Activated CD4-positive, alpha-beta memory T cell treated with anti-CD3 and anti-CD28 coated beads, Interleukin-2, amount 10 ng/mL, durations not matched to agents 7 days and 5 days (primary cell): ENCODE results near the gene DPH2. TPM values are rescaled to one million over a fixed set of nuclear protein-coding genes. Genes with fewer than 3 reads are reported as not detected.

ENCODE experiments used
- CTCF ChIA-PET: fragments of 350-600 bp; sonication (Branson Sonifier 250); formaldehyde crosslinking; loops from one replicate; lab custom pipeline; 2021; ENCODE audit warnings: antibody characterized with exemption, inconsistent platforms; lab: Charles Lee
- POLR2A ChIA-PET: fragments of 350-600 bp; sonication (Branson Sonifier 250); formaldehyde crosslinking; loops from one replicate; lab custom pipeline; 2021; ENCODE audit warnings: antibody characterized with exemption; lab: Charles Lee
- DNase-seq: peaks from one replicate; pipeline ENCODE4 v3.0.0-alpha.2; 2020
- H3K27ac Mint-ChIP-seq: one replicate; pipeline ENCODE4 v1.8.0; 2021; ENCODE audit warnings: mild to moderate bottlenecking, mixed read lengths
- H3K27me3 Mint-ChIP-seq: one replicate; pipeline ENCODE4 v1.8.0; 2021; ENCODE audit warnings: mixed read lengths
- H3K36me3 Mint-ChIP-seq: one replicate; pipeline ENCODE4 v1.8.0; 2021; ENCODE audit warnings: low read depth, mixed read lengths
- H3K4me1 Mint-ChIP-seq: one replicate; pipeline ENCODE4 v1.8.0; 2021; ENCODE audit warnings: mixed read lengths
- H3K4me3 Mint-ChIP-seq: one replicate; pipeline ENCODE4 v1.8.0; 2021; ENCODE audit warnings: mild to moderate bottlenecking, mixed read lengths
- H3K9me3 Mint-ChIP-seq: one replicate; pipeline ENCODE4 v1.8.0; 2021; ENCODE audit warnings: mixed read lengths
- total RNA-seq, 2 experiments: library from RNA; stranded (reverse); gene quantifications; one replicate each; pipeline ENCODE4 v1.2.3, GENCODE V29; 2021

Gene DPH2
- total RNA-seq, 2 experiments from 2014 or later, result 18.0 to 19.2 TPM

- POLR2A ChIA-PET, result interaction anchor here (1.1 to 2.3 kb wide), 2 partner anchors 11 to 12 kb away, joined by 3 to 7 read pairs; partner anchors contain the start of genes DPH2 and IPO13
- Mint-ChIP-seq H3K4me3 (no peak overlapping the region), H3K36me3 (peaks cover 10% of the 10 kb centered on the region), H3K27me3 (no peaks in the 10 kb centered on the region), H3K4me1 (peaks cover 3% of the 10 kb centered on the region), H3K27ac (no peak overlapping the region), H3K9me3 (no peaks in the 10 kb centered on the region)
- CTCF ChIA-PET, result interaction anchor here (1.4 kb wide), 1 partner anchor 17 kb away, joined by 4 read pairs; the partner anchor contains the start of gene ATP6V0B
- no peak for DNase-seq
These were observed 11.2 kb upstream of the DPH2 start for GRCh38 chr1:43958351-43959255.

GRCh38 chr1:43960798-43961197 lies 9.0 kb upstream of the DPH2 start:
- DNase-seq, result no peak
- H3K27ac Mint-ChIP-seq, result no peak overlapping the region
- H3K27me3 Mint-ChIP-seq, result no peaks in the 10 kb centered on the region
- H3K4me3 Mint-ChIP-seq, result no peak overlapping the region
- ChIA-PET POLR2A (no interaction called here), CTCF (no interaction called here)
- peaks cover 3% of the 10 kb centered on the region for H3K4me1 Mint-ChIP-seq
- H3K9me3 Mint-ChIP-seq, result no peaks in the 10 kb centered on the region
- H3K36me3 Mint-ChIP-seq, result peaks cover 10% of the 10 kb centered on the region

- H3K36me3 Mint-ChIP-seq, result peaks cover 10% of the 10 kb centered on the region
- CTCF ChIA-PET, result no interaction called here
- H3K9me3 Mint-ChIP-seq, result no peaks in the 10 kb centered on the region
- POLR2A ChIA-PET, result no interaction called here
- H3K4me3 Mint-ChIP-seq, result no peak overlapping the region
- no peak overlapping the region for H3K27ac Mint-ChIP-seq
- DNase-seq, result no peak
- peaks cover 3% of the 10 kb centered on the region for H3K4me1 Mint-ChIP-seq
- no peaks in the 10 kb centered on the region for H3K27me3 Mint-ChIP-seq
These were observed 8.1 kb upstream of the DPH2 start for GRCh38 chr1:43961692-43962091.

- H3K36me3 Mint-ChIP-seq, result peaks cover 8% of the 10 kb centered on the region
- peaks cover 3% of the 10 kb centered on the region for H3K4me1 Mint-ChIP-seq
- no peak overlapping the region for H3K4me3 Mint-ChIP-seq
- no peaks in the 10 kb centered on the region for H3K27me3 Mint-ChIP-seq
- ChIA-PET CTCF (no interaction called here), POLR2A (no interaction called here)
- H3K27ac Mint-ChIP-seq, result no peak overlapping the region
- H3K9me3 Mint-ChIP-seq, result no peaks in the 10 kb centered on the region
- DNase-seq, result no peak
These were observed 7.5 kb upstream of the DPH2 start for GRCh38 chr1:43962324-43962723.

- H3K36me3 Mint-ChIP-seq, result peaks cover 6% of the 10 kb centered on the region
- no peak for DNase-seq
- H3K27ac Mint-ChIP-seq, result no peak overlapping the region
- no peaks in the 10 kb centered on the region for H3K27me3 Mint-ChIP-seq
- no peaks in the 10 kb centered on the region for H3K9me3 Mint-ChIP-seq
- H3K4me1 Mint-ChIP-seq, result peaks cover 3% of the 10 kb centered on the region
- no peak overlapping the region for H3K4me3 Mint-ChIP-seq
- ChIA-PET CTCF (no interaction called here), POLR2A (no interaction called here)
These were observed 6.8 kb upstream of the DPH2 start for GRCh38 chr1:43963006-43963405.

GRCh38 chr1:43963890-43964289 lies 5.9 kb upstream of the DPH2 start:
- Mint-ChIP-seq H3K36me3 (peaks cover 6% of the 10 kb centered on the region), H3K4me1 (peaks cover 6% of the 10 kb centered on the region), H3K9me3 (no peaks in the 10 kb centered on the region), H3K27ac (no peak overlapping the region), H3K27me3 (no peaks in the 10 kb centered on the region), H3K4me3 (no peak overlapping the region)
- no peak for DNase-seq
- ChIA-PET POLR2A (interaction anchor here (1.1 kb wide), 1 partner anchor 11 kb away, joined by 3 read pairs; the partner anchor contains the start of gene ATP6V0B), CTCF (interaction anchor here (0.6 to 1.2 kb wide), 2 partner anchors 31 to 40 kb away, joined by 3 read pairs; no protein-coding TSS in a partner anchor)

DNA sequence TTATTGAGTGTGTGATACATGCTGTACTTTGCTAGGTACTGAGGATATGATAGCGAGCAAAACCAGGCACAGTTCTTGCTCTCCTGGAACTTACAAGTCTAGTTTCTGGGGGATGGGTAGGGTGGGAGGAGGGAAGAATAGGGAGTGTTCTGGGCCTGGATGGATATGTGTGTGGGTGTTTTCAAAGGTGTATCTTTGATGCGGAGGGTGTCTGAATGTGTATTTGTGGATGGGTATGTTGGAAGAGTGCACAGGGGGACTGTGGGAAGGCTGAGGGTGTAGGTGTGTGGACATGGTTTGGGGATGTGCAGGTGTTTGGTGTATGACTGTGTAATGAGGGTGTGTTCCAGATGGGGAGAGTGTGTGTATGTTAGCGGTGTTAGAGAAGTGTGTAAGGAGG lies 4.5 kb upstream of the DPH2 start:
- Mint-ChIP-seq H3K9me3 (no peaks in the 10 kb centered on the region), H3K36me3 (peaks cover 6% of the 10 kb centered on the region), H3K4me3 (no peak overlapping the region), H3K27ac (no peak overlapping the region), H3K4me1 (peaks cover 19% of the 10 kb centered on the region), H3K27me3 (no peaks in the 10 kb centered on the region)
- DNase-seq, result no peak
- ChIA-PET CTCF (no interaction called here), POLR2A (no interaction called here)

DNA sequence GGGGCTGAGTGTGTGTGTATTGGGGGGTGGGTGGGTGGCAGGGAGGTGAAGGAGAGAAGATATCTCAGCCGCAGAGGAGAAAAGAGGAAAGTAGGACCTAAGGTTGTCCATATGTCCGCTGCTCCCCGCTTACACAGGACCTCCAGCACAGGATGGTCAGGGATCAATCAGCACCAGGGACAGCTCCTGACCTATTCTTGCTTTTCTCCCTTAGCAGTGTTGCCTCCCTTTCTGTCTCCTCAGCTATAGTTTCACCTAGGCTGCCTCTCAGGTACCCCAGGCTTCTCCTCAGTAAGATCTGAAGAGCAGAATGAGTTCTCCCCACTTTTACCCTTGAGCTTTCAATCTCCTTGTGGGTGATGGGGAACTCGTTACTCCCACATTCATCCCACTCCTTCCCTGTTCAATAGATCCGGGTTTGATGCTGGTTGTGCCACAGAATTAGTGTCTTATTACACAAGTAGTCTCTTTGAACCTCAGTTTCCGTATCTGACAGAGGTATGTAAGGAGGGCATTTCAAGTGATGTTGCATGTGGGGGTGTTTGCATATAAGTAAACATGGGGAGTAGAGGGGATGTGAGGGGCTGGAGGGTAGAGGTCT lies 1.4 kb upstream of the DPH2 start:
- DNase-seq, result peak; percentile 44
- ChIA-PET POLR2A (interaction anchor here (2.4 kb wide), 1 partner anchor 22 kb away, joined by 11 read pairs; the partner anchor contains the start of gene IPO13), CTCF (interaction anchor here (1.0 kb wide), 1 partner anchor 34 kb away, joined by 4 read pairs; no protein-coding TSS in a partner anchor)
- Mint-ChIP-seq H3K4me3 (no peak overlapping the region), H3K27ac (no peak overlapping the region), H3K36me3 (peaks cover 6% of the 10 kb centered on the region), H3K9me3 (no peaks in the 10 kb centered on the region), H3K27me3 (no peaks in the 10 kb centered on the region), H3K4me1 (peaks cover 29% of the 10 kb centered on the region)

DNA sequence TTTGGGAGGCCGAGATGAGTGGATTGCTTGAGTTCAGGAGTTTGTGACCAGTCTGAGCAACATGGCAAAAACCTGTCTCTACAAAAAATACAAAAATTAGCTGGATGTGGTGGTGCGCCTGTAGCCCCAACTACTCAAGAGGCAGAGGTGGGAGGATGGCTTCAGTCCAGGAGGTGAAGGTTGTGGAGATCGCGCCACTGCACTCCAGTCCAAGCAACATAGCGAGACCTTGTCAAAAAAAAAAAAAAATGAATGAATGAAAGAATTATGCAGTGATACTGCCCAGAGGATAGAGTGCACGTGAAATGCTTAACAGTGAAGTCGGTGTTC lies 429 bp upstream of the DPH2 start:
- no peak overlapping the region for H3K27ac Mint-ChIP-seq
- peaks cover 38% of the 10 kb centered on the region for H3K4me1 Mint-ChIP-seq
- ChIA-PET CTCF (interaction anchor here (0.8 to 1.8 kb wide), 4 partner anchors 15 to 206 kb away, joined by 3 to 9 read pairs (median 4); no protein-coding TSS in a partner anchor), POLR2A (interaction anchor here (1.1 to 3.0 kb wide), 6 partner anchors 11 to 752 kb away, joined by 3 to 20 read pairs (median 4); partner anchors contain the start of genes IPO13 and KDM4A)
- H3K36me3 Mint-ChIP-seq, result peaks cover 9% of the 10 kb centered on the region
- H3K4me3 Mint-ChIP-seq, result peak overlapping the region; percentile 92
- H3K27me3 Mint-ChIP-seq, result no peaks in the 10 kb centered on the region
- no peak for DNase-seq
- H3K9me3 Mint-ChIP-seq, result no peaks in the 10 kb centered on the region

GRCh38 chr1:43970502-43970901 lies 692 bp downstream of the DPH2 start:
- H3K27ac Mint-ChIP-seq, result peak overlapping the region; percentile 73
- POLR2A ChIA-PET, result interaction anchor here (1.1 to 3.0 kb wide), 6 partner anchors 9 to 751 kb away, joined by 3 to 20 read pairs (median 4); partner anchors contain the start of genes IPO13 and KDM4A
- peaks cover 41% of the 10 kb centered on the region for H3K4me1 Mint-ChIP-seq
- peaks cover 9% of the 10 kb centered on the region for H3K36me3 Mint-ChIP-seq
- H3K9me3 Mint-ChIP-seq, result no peaks in the 10 kb centered on the region
- H3K4me3 Mint-ChIP-seq, result peak overlapping the region; percentile 92
- DNase-seq, result no peak
- H3K27me3 Mint-ChIP-seq, result no peaks in the 10 kb centered on the region
- CTCF ChIA-PET, result interaction anchor here (0.8 to 1.8 kb wide), 6 partner anchors 16 to 36 kb away, joined by 3 to 9 read pairs (median 4); no protein-coding TSS in a partner anchor

DNA sequence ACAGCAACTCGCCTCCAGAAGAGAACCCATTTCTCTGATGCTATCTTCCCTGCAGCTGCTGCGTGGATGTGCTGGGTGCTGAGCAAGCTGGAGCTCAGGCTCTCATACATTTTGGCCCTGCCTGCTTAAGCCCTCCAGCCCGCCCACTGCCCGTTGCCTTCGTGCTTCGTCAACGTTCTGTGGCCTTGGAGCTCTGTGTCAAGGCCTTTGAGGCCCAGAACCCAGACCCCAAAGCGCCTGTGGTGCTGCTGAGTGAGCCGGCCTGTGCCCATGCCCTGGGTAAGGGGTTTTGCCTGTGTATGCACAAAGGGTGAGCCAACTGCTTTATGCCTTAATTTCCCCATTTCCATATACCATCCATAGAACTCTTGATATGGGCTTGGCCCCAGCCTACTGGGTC lies 1.1 kb downstream of the DPH2 start:
- Mint-ChIP-seq H3K27ac (no peak overlapping the region), H3K4me3 (peak overlapping the region; percentile 92), H3K9me3 (no peaks in the 10 kb centered on the region), H3K4me1 (peaks cover 44% of the 10 kb centered on the region), H3K27me3 (no peaks in the 10 kb centered on the region), H3K36me3 (peaks cover 11% of the 10 kb centered on the region)
- CTCF ChIA-PET, result interaction anchor here (0.8 to 1.8 kb wide), 5 partner anchors 16 to 36 kb away, joined by 3 to 9 read pairs (median 4); no protein-coding TSS in a partner anchor
- DNase-seq, result no peak
- POLR2A ChIA-PET, result interaction anchor here (1.5 to 3.0 kb wide), 4 partner anchors 9 to 321 kb away, joined by 4 to 20 read pairs (median 5); partner anchors contain the start of genes IPO13 and KDM4A

- Mint-ChIP-seq H3K4me1 (peaks cover 49% of the 10 kb centered on the region), H3K27me3 (no peaks in the 10 kb centered on the region), H3K9me3 (no peaks in the 10 kb centered on the region), H3K4me3 (peak overlapping the region; percentile 92), H3K27ac (no peak overlapping the region), H3K36me3 (peaks cover 16% of the 10 kb centered on the region)
- ChIA-PET POLR2A (interaction anchor here (1.9 to 3.0 kb wide), 2 partner anchors 22 to 25 kb away, joined by 6 to 20 read pairs; partner anchors contain the start of gene IPO13), CTCF (interaction anchor here (1.3 kb wide), 1 partner anchor 21 kb away, joined by 3 read pairs; no protein-coding TSS in a partner anchor)
- DNase-seq, result no peak
These were observed 1.6 kb downstream of the DPH2 start for GRCh38 chr1:43971336-43971980.
